Muscle of back (tissue), 13 donors: ENCODE measurements around the gene DNAJB5. TPM values are rescaled to one million over a fixed set of nuclear protein-coding genes. Genes with fewer than 3 reads are reported as not detected.
"Not testable (repeated sequence)": the region's sequence is repeated elsewhere in the genome, so short reads cannot be mapped to it uniquely, and the experiment has no call there.

Experiments used
- DNase-seq, 3 donors: peaks; one replicate each; pipeline versions ENCODE4 v3.0.0 to v3.0.0-alpha.2; 2013
- long read RNA-seq, 9 donors: transcript quantifications; one replicate each; lab custom pipeline, GENCODE V29; 2026
- polyA plus RNA-seq, 10 donors: library from polyadenylated mRNA; unstranded; fragments of 120-200 nt; gene quantifications; one replicate each; pipeline ENCODE4 v1.2.1, GENCODE V29; 2013; ENCODE audit not compliant: insufficient read length in 10 of 10

DNAJB5 gene
- 10 to 100 TPM; 20.0 to 74.0 (median 38.8) TPM for polyA plus RNA-seq
- long read RNA-seq, donor 1, full-length matches to known transcripts = 44 of 67 reads
- long read RNA-seq, donor 1, partial matches to known transcripts = 23 of 67 reads
- long read RNA-seq, donor 1, other reads (novel, unspliced or antisense) = 0 of 67 reads
- long read RNA-seq, donor 2, full-length matches to known transcripts = 20 of 47 reads
- long read RNA-seq, donor 2, partial matches to known transcripts = 27 of 47 reads
- long read RNA-seq, donor 2, other reads (novel, unspliced or antisense) = 0 of 47 reads
- long read RNA-seq, donor 3 = 0 reads
- long read RNA-seq, donor 4, full-length matches to known transcripts = 17 of 31 reads
- long read RNA-seq, donor 4, partial matches to known transcripts = 14 of 31 reads
- long read RNA-seq, donor 4, other reads (novel, unspliced or antisense) = 0 of 31 reads
- long read RNA-seq, donor 5, full-length matches to known transcripts = 10 of 29 reads
- long read RNA-seq, donor 5, partial matches to known transcripts = 19 of 29 reads
- long read RNA-seq, donor 5, other reads (novel, unspliced or antisense) = 0 of 29 reads
- long read RNA-seq, donor 6, full-length matches to known transcripts = 20 of 25 reads
- long read RNA-seq, donor 6, partial matches to known transcripts = 5 of 25 reads
- long read RNA-seq, donor 6, other reads (novel, unspliced or antisense) = 0 of 25 reads
- long read RNA-seq, donor 7, full-length matches to known transcripts = 15 of 21 reads
- long read RNA-seq, donor 7, partial matches to known transcripts = 6 of 21 reads
- long read RNA-seq, donor 7, other reads (novel, unspliced or antisense) = 0 of 21 reads
- long read RNA-seq, donor 8, full-length matches to known transcripts = 5 of 5 reads
- long read RNA-seq, donor 8, partial matches to known transcripts = 0 of 5 reads
- long read RNA-seq, donor 8, other reads (novel, unspliced or antisense) = 0 of 5 reads
- long read RNA-seq, donor 9, partial matches to known transcripts = 0 of 4 reads
- long read RNA-seq, donor 9, other reads (novel, unspliced or antisense) = 0 of 4 reads

DNA sequence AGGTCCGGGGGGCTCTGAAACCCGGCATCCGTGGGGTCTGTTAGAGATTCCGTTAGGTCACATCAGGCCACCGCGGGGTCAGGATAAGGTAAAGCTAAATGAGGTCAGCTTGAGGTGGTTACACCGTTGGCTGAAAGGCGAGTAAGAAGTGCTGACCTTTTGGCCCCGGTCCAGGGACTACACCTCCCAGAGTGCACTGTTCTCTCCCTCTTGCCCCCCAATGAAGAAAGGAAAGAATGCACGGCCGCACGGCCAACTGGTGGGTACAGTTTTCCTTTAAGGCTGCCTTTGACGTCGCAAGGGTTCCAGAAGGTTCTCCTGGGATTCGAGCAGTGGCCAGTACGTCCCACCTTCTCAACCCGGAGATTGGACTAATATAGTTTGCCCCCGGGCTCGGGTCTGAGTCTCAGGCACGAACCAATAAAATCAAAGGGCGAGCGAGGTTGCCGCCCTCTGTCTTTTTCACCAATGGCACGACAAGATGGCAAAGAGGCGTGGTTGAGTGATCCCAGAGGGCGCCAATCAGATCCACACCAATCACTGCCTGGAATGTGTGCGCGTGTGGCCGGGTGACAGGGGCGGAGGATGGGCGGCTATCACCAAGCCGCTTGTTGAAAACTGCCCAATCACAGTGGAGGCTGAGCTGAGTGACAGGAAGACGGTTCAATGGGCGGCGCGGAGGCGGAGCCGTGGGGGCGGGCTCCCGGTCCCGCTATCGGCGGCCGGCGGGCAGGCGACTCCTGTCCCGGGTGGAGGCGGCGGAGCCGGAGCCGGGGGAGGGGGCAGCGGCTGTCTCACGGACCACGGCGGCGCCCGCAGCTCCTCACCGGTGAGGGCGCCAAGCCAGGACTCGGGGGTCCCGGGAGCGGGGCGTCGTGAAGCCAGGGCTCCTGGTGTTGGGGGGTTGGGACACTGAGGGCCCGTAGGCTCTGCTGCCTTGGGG, at the start of gene DNAJB5:
Gene DNAJB5 (plus strand): TSS at position 743 of the 943 bp plus-strand sequence. CDS start 886 bp downstream, outside the sequence.
- peak; percentile 99 to 100 (median 100) for DNase-seq

- DNase-seq = not testable (repeated sequence)
Observed at GRCh38 chr9:34939989-34940388, 49.6 kb upstream of the DNAJB5 start.

- DNase-seq = no peak
Observed at GRCh38 chr9:34948451-34948850, 41.1 kb upstream of the DNAJB5 start.

- DNase-seq = no peak
Observed at GRCh38 chr9:34954225-34954624, 35.3 kb upstream of the DNAJB5 start.

DNA sequence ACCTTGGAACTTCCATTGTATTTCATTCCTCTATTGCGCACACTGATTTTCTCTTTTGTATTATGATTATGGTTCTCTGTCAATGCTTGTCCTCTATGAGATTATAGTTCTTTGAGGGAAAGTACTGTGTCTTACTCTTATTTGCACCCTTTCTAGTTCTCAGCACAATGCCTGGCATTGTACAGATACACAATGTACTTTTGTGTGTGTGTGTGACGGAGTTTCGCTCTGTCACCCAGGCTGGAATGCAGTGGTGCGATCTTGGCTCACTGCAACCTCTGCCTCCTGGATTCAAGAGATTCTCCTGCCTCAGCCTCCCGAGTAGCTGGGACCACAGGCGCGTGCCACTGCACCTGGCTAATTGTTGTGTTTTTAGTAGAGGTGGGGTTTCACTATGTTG, 33.5 kb upstream of the DNAJB5 start:
- not testable (repeated sequence) for DNase-seq

GRCh38 chr9:34956648-34957047, 32.9 kb upstream of the DNAJB5 start:
- no peak for DNase-seq

- peak in 1 of 3 donors; percentile 31 for DNase-seq
Observed at GRCh38 chr9:34957492-34958410, 31.8 kb upstream of the DNAJB5 start, which contains the start of gene PHF24. Gene PHF24, plus strand, starts transcription at chr9:34958285. Its CDS starts 13,014 bp downstream, at chr9:34971299.

DNA sequence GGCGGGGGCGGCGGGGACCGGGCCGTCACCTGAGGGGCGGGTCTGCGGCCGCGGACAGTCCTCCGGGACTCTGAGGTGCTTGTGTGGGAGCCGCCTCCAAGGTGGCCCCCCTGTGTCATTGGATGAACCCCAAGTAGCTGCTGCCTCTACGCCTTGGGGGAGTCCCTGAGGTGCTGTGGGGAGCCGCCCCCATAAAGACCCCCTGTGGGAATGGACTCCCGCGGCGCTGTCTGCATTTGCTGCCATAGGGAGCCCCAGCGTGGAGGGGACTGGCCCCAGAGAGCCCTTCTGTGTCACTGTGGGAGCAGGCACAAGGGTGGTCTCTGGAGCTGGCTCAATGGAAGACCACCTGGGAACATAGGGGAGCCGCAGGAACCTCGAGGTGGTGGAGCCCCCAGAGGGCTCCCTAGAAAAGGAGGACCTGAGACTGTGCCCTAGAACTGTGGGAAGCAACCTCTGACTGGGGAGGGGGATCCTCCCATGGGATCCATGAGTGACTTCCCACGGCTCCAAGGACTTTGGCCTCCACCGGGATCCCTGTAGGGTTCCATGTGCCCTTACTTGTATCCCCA, 31.0 kb upstream of the DNAJB5 start:
- no peak for DNase-seq

DNA sequence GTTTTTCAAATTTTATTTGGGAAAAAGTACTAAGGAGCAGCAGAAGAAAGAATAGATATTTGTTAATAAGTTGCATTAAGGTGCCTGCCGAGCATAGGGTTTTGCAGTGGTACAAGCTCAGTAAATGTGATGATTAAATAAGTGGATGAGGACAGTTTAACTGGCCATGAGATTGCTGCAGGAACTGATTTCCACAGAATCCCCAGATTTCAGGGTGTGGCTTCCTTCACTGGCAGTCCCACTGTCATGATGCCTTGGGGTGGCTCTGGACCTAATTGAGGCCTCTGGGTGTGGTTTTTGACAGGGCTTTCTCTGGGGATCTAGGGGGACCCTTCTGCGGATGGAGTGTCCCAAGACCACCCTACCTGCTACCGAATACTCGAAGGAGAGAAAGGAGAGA, 30.1 kb upstream of the DNAJB5 start:
- no peak for DNase-seq

DNA sequence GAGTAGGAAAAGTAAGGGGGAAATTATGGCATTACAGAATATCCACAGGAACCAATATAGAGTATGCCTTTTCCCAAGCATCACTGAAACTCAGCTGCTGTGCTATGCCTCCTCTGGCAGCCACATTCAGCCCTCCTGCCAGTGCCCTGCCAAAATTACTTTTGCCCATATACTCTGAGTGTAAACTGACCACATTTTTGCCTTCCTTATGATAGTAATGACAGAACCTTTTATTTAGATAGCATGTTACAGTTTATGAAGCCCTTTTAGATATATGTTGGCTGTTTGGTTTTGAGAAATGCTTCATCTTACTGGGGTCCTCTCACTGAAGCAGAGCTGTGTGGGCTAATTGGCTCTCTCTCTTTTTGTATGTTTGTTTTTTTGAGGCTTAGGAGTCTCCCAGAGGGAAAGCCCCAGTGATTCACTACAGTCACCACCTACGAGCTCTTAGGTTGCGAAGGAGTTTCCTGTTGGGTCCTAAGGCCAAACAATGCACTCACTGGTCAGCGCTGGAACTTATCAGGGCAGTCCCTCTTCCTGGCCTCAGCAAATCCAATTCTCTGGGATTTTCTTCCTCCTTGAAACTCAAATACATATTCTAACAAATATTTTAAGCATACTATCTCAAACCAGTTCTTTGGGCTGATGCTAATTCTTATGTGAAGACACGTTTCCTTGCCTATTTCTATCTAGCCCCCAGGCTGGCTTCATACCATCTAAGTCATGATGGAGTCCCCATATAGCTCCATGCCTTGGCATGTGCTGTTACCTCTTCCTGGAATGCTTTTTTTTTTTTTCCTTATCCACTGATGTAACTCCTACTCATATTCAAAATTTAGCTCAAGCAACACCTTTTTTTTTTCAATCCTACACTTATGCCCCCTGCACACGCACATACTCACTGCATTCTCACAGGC, 27.7 kb upstream of the DNAJB5 start:
- DNase-seq = no peak

GRCh38 chr9:34962546-34962945, 27.0 kb upstream of the DNAJB5 start:
- no peak for DNase-seq

- no peak for DNase-seq
Observed at GRCh38 chr9:34963552-34963951, 26.0 kb upstream of the DNAJB5 start.

- no peak for DNase-seq
Observed at GRCh38 chr9:34964458-34964857, 25.1 kb upstream of the DNAJB5 start.

DNA sequence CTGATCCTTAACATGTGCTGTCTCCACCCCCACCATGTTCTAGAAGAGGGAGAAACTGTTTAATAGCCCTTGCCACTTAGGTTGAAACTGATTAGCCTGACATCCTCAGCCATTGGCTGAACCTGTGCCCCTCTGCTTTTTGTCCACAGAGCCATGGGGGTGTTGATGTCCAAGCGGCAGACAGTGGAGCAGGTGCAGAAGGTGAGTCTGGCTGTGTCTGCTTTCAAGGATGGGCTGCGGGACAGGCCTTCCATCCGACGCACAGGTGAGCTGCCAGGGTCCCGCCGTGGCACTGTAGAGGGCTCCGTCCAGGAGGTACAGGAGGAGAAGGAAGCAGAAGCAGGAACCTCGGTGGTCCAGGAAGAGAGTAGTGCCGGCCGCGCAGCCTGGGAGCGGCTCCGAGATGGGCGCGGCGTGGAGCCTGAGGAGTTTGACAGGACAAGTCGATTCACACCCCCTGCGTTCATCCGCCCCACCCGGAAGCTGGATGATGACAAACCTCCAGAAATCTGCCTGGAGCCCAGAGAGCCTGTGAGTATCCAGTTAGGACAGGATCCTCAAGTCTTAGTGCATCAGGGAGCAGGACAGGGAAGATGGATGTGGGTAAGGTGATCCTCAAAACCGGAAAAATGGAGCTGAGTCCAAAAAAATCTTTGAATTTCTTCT, 18.3 kb upstream of the DNAJB5 start:
- DNase-seq = no peak

DNA sequence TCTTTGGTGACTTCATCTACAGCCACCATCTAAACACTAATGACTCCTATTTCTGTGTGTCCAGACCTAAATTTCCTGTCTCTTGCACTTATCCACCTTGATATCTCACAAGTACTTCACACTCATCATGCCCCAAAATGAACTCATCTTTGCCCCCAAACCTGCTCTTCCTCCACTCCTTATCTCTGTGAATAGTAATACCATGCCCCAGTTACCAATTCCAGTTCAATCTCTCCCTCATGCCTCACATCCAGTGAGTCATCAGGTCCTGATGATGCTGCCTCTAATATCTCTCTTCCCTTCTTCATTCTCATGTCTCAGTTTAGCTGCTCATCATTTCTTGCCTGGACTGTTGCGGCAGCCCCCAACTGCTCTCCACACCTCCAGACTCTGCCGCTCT, 14.9 kb upstream of the DNAJB5 start:
- DNase-seq = no peak

DNA sequence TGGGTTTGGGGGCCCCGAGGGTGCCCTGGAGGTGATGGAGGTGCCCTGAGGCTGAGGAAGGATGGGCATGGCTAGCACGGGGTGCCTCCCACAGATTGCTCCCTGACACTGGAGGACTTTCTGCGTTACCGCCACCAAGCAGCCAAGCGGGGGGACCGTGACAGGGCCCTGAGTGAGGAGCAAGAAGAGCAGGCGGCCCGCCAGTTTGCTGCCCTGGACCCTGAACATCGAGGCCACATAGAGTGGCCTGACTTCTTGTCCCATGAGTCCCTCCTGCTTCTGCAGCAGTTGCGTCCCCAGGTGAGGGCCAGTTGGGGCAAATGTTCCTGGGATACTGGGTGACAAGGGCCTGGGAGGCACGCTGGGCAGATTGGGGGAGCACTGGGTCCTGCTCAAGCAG, 13.1 kb upstream of the DNAJB5 start:
- no peak for DNase-seq

DNA sequence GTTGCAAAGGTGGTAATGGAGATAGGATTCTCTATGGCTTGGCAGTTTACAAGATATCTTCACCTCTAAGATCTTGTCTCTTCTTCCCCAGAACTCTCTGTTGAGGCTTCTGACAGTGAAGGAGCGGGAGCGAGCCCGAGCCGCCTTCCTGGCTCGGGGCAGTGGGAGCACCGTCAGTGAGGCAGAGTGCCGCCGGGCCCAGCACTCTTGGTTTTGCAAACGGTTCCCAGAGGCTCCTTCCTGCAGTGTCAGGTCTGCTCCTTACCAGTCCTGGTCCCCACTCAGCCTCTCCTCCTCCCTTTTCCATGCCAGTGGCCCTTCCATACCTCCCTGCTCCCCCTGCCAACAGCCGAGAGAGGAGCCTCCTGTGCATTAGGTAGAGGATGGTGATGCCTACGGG, 12.6 kb upstream of the DNAJB5 start:
- DNase-seq = no peak
